Measurements from ENCODE around the gene ARMC10.
"Not testable (repeated sequence)": the region's sequence is repeated elsewhere in the genome, so short reads cannot be mapped to it uniquely, and the experiment has no call there.

The ARMC10 gene

DNA sequence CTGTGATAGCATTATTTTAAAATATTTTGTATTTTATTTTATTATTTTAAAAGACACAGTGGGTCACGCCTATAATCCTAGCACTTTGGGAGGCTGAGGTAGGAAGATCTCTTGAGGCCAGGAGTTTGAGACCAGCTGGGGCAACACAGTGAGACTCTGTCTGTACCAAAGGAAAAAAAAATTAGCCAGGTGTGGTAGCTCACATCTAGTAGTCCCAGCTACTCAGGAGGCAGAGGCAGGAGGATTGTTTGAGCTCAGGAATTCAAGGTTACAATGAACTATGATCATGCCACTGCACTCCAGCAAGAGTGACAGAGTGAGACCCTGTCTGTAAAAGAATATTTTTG lies 37.5 kb upstream of the ARMC10 start:
- no peak overlapping the region for H3K4me3 ChIP-seq (ENCODE audit: low read length)
- no peak overlapping the region for H4K8ac ChIP-seq (ENCODE audit: low read depth, low read length)
- no peaks in the 10 kb centered on the region for H3K79me1 ChIP-seq (ENCODE audit: low read length)
- H3K56ac ChIP-seq (ENCODE audit: low read length), result no peak overlapping the region
- no peak overlapping the region for H3K23ac ChIP-seq (ENCODE audit: low read length)
- no peak overlapping the region for H3K4me2 ChIP-seq (ENCODE audit: low read length)
- no peak for DNase-seq
- H3K36me3 ChIP-seq (ENCODE audit: control insufficient read depth, insufficient read depth, low read length), result no peaks in the 10 kb centered on the region
- H2AK5ac ChIP-seq (ENCODE audit: low read length), result no peak overlapping the region
- no peak overlapping the region for H4K5ac ChIP-seq (ENCODE audit: low read length)
- WGBS (ENCODE audit: extremely low coverage, insufficient coverage, low lambda C conversion rate), result no CpG with 5 or more reads among the region's 1 CpG
- H3K18ac ChIP-seq (ENCODE audit: low read length), result no peak overlapping the region
- no peak overlapping the region for H3K4ac ChIP-seq (ENCODE audit: low read depth, low read length)
- H3K27me3 ChIP-seq (ENCODE audit: insufficient read depth, low read length, poor library complexity), result no peaks in the 10 kb centered on the region
- no peak overlapping the region for H2BK5ac ChIP-seq (ENCODE audit: low read length)
- no peak overlapping the region for H2BK120ac ChIP-seq (ENCODE audit: low read depth, low read length)
- no peaks in the 10 kb centered on the region for H3K79me2 ChIP-seq (ENCODE audit: control insufficient read depth, insufficient read depth, low read length)
- no peak overlapping the region for H2BK15ac ChIP-seq (replicated peaks; ENCODE audit: low read depth)
- no peak overlapping the region for H3K9ac ChIP-seq (ENCODE audit: low read length)
- H3K27ac ChIP-seq (ENCODE audit: low read depth, low read length), result no peak overlapping the region
- no peaks in the 10 kb centered on the region for H3K4me1 ChIP-seq (ENCODE audit: control insufficient read depth, low read depth, low read length)

DNA sequence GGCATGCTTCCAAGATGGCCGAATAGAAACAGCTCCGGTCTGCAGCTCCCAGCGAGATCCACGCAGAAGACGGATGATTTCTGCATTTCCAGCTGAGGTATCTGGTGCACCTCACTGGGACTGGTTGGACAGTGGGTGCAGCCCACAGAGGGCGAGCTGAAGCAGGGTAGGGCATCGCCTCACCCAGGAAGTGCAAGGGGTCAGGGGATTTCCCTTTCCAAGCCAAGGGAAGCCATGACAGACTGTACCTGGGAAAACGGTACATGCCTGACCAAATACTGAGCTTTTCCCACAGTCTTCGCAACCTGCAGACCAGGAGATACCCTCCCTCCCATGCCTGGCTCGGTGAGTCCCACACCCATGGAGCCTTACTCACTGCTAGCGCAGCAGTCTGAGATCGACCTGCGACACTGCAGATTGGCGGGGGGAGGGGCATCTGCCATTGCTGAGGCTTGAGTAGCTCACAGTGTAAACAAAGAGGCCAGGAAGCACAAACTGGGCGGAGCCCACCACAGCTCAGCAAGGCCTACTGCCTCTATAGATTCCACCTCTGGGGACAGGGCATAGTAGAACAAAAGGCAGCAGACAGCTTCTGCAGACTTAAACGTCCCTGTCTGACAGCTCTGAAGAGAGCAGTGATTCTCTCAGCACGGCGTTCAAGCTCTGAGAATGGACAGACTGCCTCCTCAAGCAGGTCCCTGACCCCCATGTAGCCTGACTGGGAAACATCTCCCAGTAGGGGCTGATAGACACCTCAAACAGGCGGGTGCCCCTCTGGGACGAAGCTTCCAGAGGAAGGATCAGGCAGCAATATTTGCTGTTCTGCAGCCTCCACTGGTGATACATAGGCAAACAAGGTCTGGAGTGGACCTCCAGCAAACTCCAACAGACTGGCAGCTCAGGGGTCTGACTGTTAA lies 36.9 kb upstream of the ARMC10 start:
- H3K79me2 ChIP-seq (ENCODE audit: control insufficient read depth, insufficient read depth, low read length); H3K27ac ChIP-seq (ENCODE audit: low read depth, low read length); H3K79me1 ChIP-seq (ENCODE audit: low read length); H2AK5ac ChIP-seq (ENCODE audit: low read length); H4K8ac ChIP-seq (ENCODE audit: low read depth, low read length); H4K5ac ChIP-seq (ENCODE audit: low read length); H3K4ac ChIP-seq (ENCODE audit: low read depth, low read length); H3K4me2 ChIP-seq (ENCODE audit: low read length); H3K9ac ChIP-seq (ENCODE audit: low read length); H3K4me3 ChIP-seq (ENCODE audit: low read length); H2BK5ac ChIP-seq (ENCODE audit: low read length); H3K23ac ChIP-seq (ENCODE audit: low read length); H2BK15ac ChIP-seq (replicated peaks; ENCODE audit: low read depth); H3K18ac ChIP-seq (ENCODE audit: low read length); H2BK120ac ChIP-seq (ENCODE audit: low read depth, low read length); H3K36me3 ChIP-seq (ENCODE audit: control insufficient read depth, insufficient read depth, low read length); H3K4me1 ChIP-seq (ENCODE audit: control insufficient read depth, low read depth, low read length); H3K27me3 ChIP-seq (ENCODE audit: insufficient read depth, low read length, poor library complexity): not testable (repeated sequence)
- no CpG with 5 or more reads among the region's 20 CpGs for WGBS (ENCODE audit: extremely low coverage, insufficient coverage, low lambda C conversion rate)
- H3K56ac ChIP-seq (ENCODE audit: low read length), result peak overlapping the region; percentile 67
- peak; percentile 55 for DNase-seq

DNA sequence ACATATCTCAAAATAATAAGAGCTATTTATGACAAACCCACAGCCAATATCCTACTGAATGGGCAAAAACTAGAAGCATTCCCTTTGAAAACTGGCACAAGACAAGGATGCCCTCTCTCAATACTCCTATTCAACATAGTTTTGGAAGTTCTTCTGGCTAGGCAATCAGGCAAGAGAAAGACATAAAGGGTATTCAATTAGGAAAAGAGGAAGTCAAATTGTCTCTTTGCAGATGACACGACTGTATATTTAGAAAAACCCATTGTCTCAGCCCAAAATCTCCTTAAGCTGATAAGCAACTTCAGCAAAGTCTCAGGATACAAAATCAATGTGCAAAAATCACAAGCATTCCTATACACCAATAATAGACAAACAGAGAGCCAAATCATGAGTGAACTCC lies 33.1 kb upstream of the ARMC10 start:
- H3K56ac ChIP-seq (ENCODE audit: low read length); H3K4ac ChIP-seq (ENCODE audit: low read depth, low read length); H3K36me3 ChIP-seq (ENCODE audit: control insufficient read depth, insufficient read depth, low read length); H3K23ac ChIP-seq (ENCODE audit: low read length); H3K9ac ChIP-seq (ENCODE audit: low read length); H3K79me2 ChIP-seq (ENCODE audit: control insufficient read depth, insufficient read depth, low read length); H2BK15ac ChIP-seq (replicated peaks; ENCODE audit: low read depth); H3K4me1 ChIP-seq (ENCODE audit: control insufficient read depth, low read depth, low read length); H3K79me1 ChIP-seq (ENCODE audit: low read length); H2AK5ac ChIP-seq (ENCODE audit: low read length); H2BK120ac ChIP-seq (ENCODE audit: low read depth, low read length); DNase-seq; H3K27ac ChIP-seq (ENCODE audit: low read depth, low read length); H3K4me3 ChIP-seq (ENCODE audit: low read length); H3K27me3 ChIP-seq (ENCODE audit: insufficient read depth, low read length, poor library complexity); H2BK5ac ChIP-seq (ENCODE audit: low read length); H4K5ac ChIP-seq (ENCODE audit: low read length); H3K18ac ChIP-seq (ENCODE audit: low read length); H4K8ac ChIP-seq (ENCODE audit: low read depth, low read length); H3K4me2 ChIP-seq (ENCODE audit: low read length): not testable (repeated sequence)
- WGBS (ENCODE audit: extremely low coverage, insufficient coverage, low lambda C conversion rate), result no CpG with 5 or more reads among the region's 1 CpG

DNA sequence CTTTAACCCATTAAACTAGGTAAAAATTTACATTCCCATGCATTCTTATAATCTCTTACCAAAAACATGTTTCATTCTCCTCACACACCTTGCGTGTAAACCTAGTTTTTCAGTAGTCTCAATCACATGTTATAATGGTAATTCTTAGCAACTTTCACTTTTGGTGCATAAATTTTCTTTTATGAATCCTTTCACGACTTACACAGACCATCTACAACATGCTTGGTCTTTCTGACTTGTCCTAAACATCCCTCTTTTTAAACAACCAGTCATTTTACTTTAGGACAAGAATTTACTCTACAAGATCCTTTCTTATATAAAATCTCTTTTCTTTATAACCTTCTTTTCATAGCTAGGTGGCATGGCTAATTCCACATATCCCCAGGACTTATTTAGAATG lies 26.1 kb upstream of the ARMC10 start:
- no peaks in the 10 kb centered on the region for H3K27me3 ChIP-seq (ENCODE audit: insufficient read depth, low read length, poor library complexity)
- no peak overlapping the region for H4K8ac ChIP-seq (ENCODE audit: low read depth, low read length)
- no peaks in the 10 kb centered on the region for H3K79me2 ChIP-seq (ENCODE audit: control insufficient read depth, insufficient read depth, low read length)
- no peaks in the 10 kb centered on the region for H3K36me3 ChIP-seq (ENCODE audit: control insufficient read depth, insufficient read depth, low read length)
- peak; percentile 62 for DNase-seq
- no peak overlapping the region for H3K4me2 ChIP-seq (ENCODE audit: low read length)
- no peak overlapping the region for H3K56ac ChIP-seq (ENCODE audit: low read length)
- no peak overlapping the region for H4K5ac ChIP-seq (ENCODE audit: low read length)
- H3K4me3 ChIP-seq (ENCODE audit: low read length), result no peak overlapping the region
- no peak overlapping the region for H3K4ac ChIP-seq (ENCODE audit: low read depth, low read length)
- no peak overlapping the region for H3K27ac ChIP-seq (ENCODE audit: low read depth, low read length)
- no peak overlapping the region for H2BK15ac ChIP-seq (replicated peaks; ENCODE audit: low read depth)
- H3K9ac ChIP-seq (ENCODE audit: low read length), result no peak overlapping the region
- no peak overlapping the region for H3K18ac ChIP-seq (ENCODE audit: low read length)
- H3K79me1 ChIP-seq (ENCODE audit: low read length), result no peaks in the 10 kb centered on the region
- no peak overlapping the region for H2AK5ac ChIP-seq (ENCODE audit: low read length)
- H2BK5ac ChIP-seq (ENCODE audit: low read length), result no peak overlapping the region
- whole genome bisulfite sequencing (ENCODE audit: extremely low coverage, insufficient coverage, low lambda C conversion rate), result no CpG with 5 or more reads among the region's 2 CpGs
- H3K4me1 ChIP-seq (ENCODE audit: control insufficient read depth, low read depth, low read length), result no peaks in the 10 kb centered on the region
- H2BK120ac ChIP-seq (ENCODE audit: low read depth, low read length), result no peak overlapping the region
- H3K23ac ChIP-seq (ENCODE audit: low read length), result no peak overlapping the region

DNA sequence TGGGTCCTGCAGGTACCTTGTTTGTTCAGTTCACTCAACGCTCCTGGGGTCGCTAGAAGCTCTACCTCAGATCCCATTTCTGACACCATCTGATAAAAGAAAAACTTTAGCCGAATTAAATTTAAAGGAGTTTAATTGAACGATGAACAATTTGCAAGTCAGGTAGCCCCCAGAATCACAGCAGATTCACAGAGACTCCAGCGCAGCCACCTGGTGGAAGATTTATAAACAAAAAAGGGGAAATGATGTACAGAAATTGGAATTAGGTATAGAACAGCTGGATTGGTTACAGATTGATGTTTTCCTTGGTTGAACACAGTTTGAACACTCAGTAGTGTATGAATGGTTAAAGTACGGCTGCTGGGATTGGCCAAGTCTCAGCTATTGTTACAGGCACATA lies 23.4 kb upstream of the ARMC10 start:
- Histone ChIP-seq H3K4me3 (ENCODE audit: low read length) (no peak overlapping the region), H3K23ac (ENCODE audit: low read length) (no peak overlapping the region), H4K5ac (ENCODE audit: low read length) (no peak overlapping the region), H3K27ac (ENCODE audit: low read depth, low read length) (no peak overlapping the region), H2AK5ac (ENCODE audit: low read length) (no peak overlapping the region), H3K4me2 (ENCODE audit: low read length) (no peak overlapping the region), H3K27me3 (ENCODE audit: insufficient read depth, low read length, poor library complexity) (no peaks in the 10 kb centered on the region), H4K8ac (ENCODE audit: low read depth, low read length) (no peak overlapping the region), H3K56ac (ENCODE audit: low read length) (no peak overlapping the region), H3K4ac (ENCODE audit: low read depth, low read length) (no peak overlapping the region), H2BK5ac (ENCODE audit: low read length) (no peak overlapping the region), H3K4me1 (ENCODE audit: control insufficient read depth, low read depth, low read length) (no peaks in the 10 kb centered on the region), H3K9ac (ENCODE audit: low read length) (no peak overlapping the region), H3K36me3 (ENCODE audit: control insufficient read depth, insufficient read depth, low read length) (no peaks in the 10 kb centered on the region), H2BK120ac (ENCODE audit: low read depth, low read length) (no peak overlapping the region), H3K79me1 (ENCODE audit: low read length) (no peaks in the 10 kb centered on the region), H2BK15ac (replicated peaks; ENCODE audit: low read depth) (no peak overlapping the region), H3K18ac (ENCODE audit: low read length) (no peak overlapping the region), H3K79me2 (ENCODE audit: control insufficient read depth, insufficient read depth, low read length) (no peaks in the 10 kb centered on the region)
- no peak for DNase-seq
- WGBS (ENCODE audit: extremely low coverage, insufficient coverage, low lambda C conversion rate), result no CpG with 5 or more reads among the region's 6 CpGs

DNA sequence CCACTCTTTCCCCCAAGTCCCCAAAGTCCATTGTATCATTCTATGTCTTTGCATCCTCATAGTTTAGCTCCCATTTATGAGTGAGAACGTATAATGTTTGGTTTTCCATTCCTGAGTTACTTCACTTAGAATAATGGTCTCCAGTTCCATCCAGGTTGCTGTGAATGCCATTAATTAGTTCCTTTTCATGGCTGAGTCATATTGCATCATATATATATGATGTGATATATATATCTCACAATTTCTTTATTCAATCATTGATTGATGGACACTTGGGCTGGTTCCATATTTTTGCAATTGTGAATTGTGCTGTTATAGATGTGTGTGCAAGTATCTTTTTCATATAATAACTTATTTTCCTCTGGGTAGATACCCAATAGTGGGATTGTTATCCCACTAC lies 18.9 kb upstream of the ARMC10 start:
- not testable (repeated sequence) for H3K56ac ChIP-seq (ENCODE audit: low read length); H3K79me1 ChIP-seq (ENCODE audit: low read length); H3K79me2 ChIP-seq (ENCODE audit: control insufficient read depth, insufficient read depth, low read length); H3K4ac ChIP-seq (ENCODE audit: low read depth, low read length); H3K4me1 ChIP-seq (ENCODE audit: control insufficient read depth, low read depth, low read length); H4K5ac ChIP-seq (ENCODE audit: low read length); H2BK5ac ChIP-seq (ENCODE audit: low read length); H2AK5ac ChIP-seq (ENCODE audit: low read length); H4K8ac ChIP-seq (ENCODE audit: low read depth, low read length); H3K36me3 ChIP-seq (ENCODE audit: control insufficient read depth, insufficient read depth, low read length); H3K9ac ChIP-seq (ENCODE audit: low read length); H3K27me3 ChIP-seq (ENCODE audit: insufficient read depth, low read length, poor library complexity); H3K4me3 ChIP-seq (ENCODE audit: low read length); H2BK120ac ChIP-seq (ENCODE audit: low read depth, low read length); H3K27ac ChIP-seq (ENCODE audit: low read depth, low read length); H3K4me2 ChIP-seq (ENCODE audit: low read length); H3K18ac ChIP-seq (ENCODE audit: low read length); DNase-seq; H3K23ac ChIP-seq (ENCODE audit: low read length); H2BK15ac ChIP-seq (replicated peaks; ENCODE audit: low read depth)
- no CpG with 5 or more reads among the region's 1 CpG for WGBS (ENCODE audit: extremely low coverage, insufficient coverage, low lambda C conversion rate)

All from mesendoderm (in vitro differentiated cells).